NOMO-1 (cell line): ENCODE data around the gene GABPB1.
"Not testable (repeated sequence)": the region's sequence is repeated elsewhere in the genome, so short reads cannot be mapped to it uniquely, and the experiment has no call there.

Experiments used
- DNase-seq, 2 experiments: peaks; one replicate each; lab custom pipeline; 2025; ENCODE audit not compliant: unreplicated experiment in 2 of 2; lab: John Stamatoyannopoulos, UW

Gene GABPB1

DNA sequence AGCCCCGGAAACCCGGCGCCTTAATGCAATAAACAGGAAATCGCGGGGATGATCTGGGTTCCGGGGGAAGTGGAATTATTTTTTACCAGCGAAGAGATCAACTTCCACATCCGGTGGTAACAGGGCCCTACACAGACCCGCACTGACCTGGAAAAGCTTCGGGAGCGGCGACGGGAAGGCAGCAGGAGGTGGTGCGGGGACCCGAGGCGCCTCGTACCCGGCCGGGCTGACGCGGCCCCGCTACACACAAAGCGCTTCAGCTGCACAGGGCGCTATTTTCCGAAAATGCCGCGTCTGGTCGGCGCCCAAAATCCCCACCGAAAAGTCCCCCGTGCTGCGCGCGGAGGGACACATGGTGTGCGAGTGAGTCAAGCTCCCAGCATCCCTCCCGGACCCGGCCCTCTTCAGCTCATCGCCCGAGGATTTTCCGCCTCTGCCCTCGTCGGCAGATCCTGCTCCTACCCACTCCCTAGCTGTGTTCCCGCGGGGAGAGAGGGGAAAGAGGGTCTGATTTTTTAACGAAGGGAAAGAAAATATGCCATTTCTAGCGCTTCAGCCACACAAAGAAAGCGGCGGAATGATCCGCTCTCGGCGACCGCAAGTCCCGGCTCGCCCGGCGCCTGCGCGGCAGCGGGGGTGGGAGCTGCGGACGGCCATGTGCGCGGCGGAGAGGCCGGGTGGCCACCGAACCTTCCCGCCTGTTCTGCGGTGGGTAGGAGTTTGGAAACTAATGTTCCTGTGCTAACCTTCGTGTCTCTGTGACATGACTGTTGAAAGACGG is at the start of gene GABPB1:
TSS of gene GABPB1 (minus strand) at position 361 of the 781 bp plus-strand sequence. CDS start 45,400 bp downstream, outside the sequence.
- peak; percentile 84 to 85 for DNase-seq

GRCh38 chr15:50391561-50391960 is 36.6 kb upstream of the GABPB1 start:
- DNase-seq: not testable (repeated sequence)

- DNase-seq: peak; percentile 18 to 83
Measured at GRCh38 chr15:50390554-50391264, 35.7 kb upstream of the GABPB1 start.

- peak; percentile 53 to 58 for DNase-seq
Measured at GRCh38 chr15:50382408-50382807, 27.4 kb upstream of the GABPB1 start.

GRCh38 chr15:50381438-50381837 is 26.4 kb upstream of the GABPB1 start:
- DNase-seq: no peak

- DNase-seq: no peak
Measured at GRCh38 chr15:50380089-50380488, 25.1 kb upstream of the GABPB1 start.

DNA sequence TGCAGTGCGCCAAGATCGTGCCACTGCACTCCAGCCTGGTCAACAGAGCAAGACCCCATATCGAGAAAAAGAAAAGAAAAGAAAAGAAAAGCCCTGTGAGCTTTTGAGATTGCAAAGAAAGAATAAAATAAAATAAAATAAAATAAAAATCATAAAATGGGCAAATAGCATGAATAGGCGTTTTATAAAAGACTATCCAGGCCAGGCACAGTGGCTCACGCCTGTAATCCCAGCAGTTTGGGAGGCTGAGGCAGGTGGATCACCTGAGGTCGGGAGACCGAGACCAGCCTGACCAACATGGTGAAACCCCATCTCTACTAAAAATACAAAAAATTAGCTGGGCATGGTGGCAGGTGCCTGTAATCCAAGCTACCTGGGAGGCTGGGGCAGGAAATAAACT is 24.4 kb upstream of the GABPB1 start:
- DNase-seq: not testable (repeated sequence)

DNA sequence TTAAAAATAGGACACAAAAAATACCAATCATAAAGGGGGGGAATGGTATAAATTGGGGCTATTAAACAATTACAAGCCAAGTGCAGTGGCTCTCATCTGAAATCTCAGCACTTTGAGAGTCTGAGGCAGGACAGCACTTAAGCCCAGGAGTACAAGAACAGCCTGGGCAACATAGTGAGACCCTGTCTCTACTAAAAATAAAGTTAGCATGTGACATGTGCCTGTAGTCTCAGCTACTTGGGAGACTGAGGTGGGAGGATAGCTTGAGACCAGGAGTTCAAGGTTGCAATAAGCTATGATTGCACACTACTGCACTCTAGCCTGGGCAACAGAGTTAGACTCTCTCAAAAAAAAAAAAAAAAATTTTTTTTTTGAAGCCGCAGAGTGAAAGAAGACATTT is 23.8 kb upstream of the GABPB1 start:
- no peak for DNase-seq

- peak; percentile 32 to 78 for DNase-seq
Measured at GRCh38 chr15:50377867-50378751, 23.1 kb upstream of the GABPB1 start.

DNA sequence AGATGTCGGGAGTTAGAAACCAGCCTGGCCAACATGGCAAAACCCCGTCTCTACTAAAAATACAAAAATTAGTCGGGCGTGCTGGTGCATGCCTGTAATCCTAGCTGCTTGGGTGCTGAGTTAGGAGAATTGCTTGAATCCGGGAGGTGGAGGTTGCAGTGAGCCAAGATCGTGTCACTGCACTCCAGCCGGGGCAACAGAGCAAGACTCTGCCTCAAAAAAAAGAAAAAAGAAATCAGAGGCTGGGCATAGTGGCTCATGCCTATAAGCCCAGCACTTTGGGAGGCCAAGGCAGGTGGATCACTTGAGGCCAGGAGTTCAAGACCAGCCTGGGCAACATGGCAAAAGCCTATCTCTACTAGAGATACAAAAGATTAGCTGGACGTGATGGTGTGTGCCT is 14.6 kb upstream of the GABPB1 start:
- DNase-seq: not testable (repeated sequence)

GRCh38 chr15:50365971-50366370 is 11.0 kb upstream of the GABPB1 start:
- DNase-seq: no peak

GRCh38 chr15:50365570-50365969 is 10.6 kb upstream of the GABPB1 start:
- DNase-seq: no peak

- DNase-seq: no peak
Measured at GRCh38 chr15:50363612-50364011, 8.6 kb upstream of the GABPB1 start.

DNA sequence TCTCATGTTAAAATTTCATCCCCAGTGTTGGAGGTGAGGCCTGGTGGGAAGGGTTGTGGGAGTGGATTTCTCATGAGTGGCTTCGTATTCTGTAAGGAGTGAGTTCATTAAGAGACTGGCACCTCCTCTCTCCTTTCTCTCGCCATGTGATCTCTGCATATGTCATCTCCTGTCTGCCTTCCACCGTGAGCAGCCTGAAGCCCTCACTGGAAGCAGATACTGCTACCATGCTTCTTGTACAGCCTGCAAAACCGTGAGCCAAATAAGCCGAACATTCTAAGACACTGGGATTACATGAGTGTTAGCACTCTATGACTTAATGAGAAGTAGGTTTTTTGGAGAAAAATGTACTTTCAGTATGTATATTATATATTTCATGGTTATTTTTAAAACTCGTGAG is 6.8 kb upstream of the GABPB1 start:
- DNase-seq: no peak

GRCh38 chr15:50358845-50359244 is 3.8 kb upstream of the GABPB1 start:
- peak in 1 of 2 experiments; percentile 30 for DNase-seq

GRCh38 chr15:50355980-50356379 is 982 bp upstream of the GABPB1 start:
- no peak for DNase-seq

DNA sequence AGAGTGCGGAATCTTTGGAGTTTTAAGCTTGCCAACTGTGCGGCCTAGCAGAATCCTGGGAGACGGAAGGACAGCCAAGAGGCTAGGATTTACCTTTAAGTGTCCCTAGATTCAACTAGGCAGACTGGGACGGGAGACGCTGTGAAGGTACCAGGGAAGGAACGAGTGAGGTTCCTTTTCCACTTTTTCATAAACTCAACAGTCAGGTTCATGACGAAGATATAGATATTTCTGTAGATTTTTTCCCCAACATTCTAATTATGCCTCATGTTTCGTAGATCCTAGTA is 564 bp upstream of the GABPB1 start:
- no peak for DNase-seq

DNA sequence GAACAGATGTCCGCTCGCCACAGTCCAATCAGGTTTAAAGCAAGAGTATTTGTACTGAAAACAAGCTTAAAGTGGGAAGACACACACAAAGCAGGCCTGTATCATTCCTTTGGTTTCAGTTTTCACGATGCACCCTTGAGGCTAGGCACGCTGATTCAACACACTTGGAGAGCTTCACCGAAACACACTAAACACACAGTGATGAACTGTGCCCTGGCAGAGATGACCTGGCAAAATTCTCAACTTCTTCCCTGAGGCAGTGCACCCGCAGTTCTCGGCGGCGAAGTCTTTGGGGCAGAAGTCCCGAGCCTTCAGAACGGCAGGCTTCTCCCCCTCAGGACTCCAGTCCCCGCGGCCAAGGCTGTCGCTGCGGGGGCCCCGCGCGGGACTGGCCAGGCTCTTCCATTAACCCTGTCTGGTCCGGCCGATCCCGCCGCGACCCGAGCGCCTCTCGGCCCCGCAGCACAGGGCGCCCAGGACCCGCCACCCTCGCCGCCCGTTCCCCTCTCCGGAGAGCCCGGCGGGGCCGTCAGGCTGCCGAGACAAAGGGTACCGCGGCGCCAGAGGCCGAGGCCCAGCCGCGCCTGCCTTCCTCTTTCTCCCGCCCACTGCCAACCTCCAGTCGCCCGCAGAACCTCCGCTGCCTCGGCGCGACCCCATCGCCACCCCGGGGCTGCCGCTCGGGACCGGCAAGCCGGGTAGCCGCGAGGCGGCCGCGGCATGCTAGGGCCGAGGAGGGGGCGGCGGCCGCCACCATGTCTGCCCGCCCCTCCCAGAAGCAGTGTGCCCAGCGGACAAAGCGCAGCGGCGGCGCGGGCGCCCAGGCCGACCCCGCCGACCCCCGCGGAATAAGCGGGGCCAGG is 792 bp downstream of the GABPB1 start:
- DNase-seq: peak; percentile 38 to 64

DNA sequence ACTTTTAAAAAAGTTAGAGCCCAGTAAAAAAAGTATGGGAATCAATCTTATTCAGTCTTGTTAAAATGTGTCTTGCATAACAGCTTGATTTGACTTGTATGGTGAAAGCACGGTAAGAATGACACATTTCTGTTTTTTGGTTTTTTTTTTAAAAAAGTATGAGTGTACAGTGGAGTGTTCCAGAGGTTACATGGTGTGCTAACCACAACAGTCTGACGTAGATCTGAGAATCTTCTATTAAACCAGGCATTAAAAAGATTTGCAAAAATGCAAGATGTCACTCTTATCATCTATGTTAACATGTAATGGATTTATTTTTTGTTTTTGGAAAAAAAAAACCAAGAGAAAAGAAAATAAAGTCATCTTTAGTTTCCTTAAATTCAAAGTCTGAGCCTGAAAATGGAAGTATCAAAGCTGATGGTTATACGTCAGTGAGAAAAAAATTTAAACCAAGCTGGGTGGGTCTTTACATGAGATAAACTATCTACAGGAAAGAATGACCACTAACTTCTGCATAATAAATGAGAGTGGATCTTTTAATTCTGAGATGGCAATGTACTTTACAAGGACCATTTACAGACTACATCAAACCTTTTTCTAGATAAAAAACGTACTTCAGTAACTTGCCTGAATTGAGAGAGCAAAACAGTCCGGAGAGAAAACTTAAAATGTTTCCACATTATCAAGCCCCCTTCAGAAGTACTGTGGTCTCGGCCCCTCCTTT is 1.6 kb downstream of the GABPB1 start:
- DNase-seq: peak; percentile 12 to 83

GRCh38 chr15:50350621-50351020 is 4.4 kb downstream of the GABPB1 start:
- DNase-seq: no peak
